GM19099 (cell line): Measurements from ENCODE around the gene TBC1D9B.

Source experiments
- POLR2A ChIP-seq: IDR thresholded peaks from 3 replicates; pipeline ENCODE4 v1.6.1; 2011; ENCODE audit warnings: low read depth; ENCODE audit not compliant: insufficient read length; ENCODE audit errors: extremely low read depth

The TBC1D9B gene

GRCh38 chr5:179880066-179880650 is 27.5 kb downstream of the TBC1D9B start:
- TF ChIP-seq POLR2A: no peak

GRCh38 chr5:179879690-179880010 is 28.0 kb downstream of the TBC1D9B start:
- TF ChIP-seq POLR2A: no peak

- TF ChIP-seq POLR2A: no peak
These were observed 28.6 kb downstream of the TBC1D9B start for GRCh38 chr5:179879003-179879689.

GRCh38 chr5:179878222-179879002 is 29.3 kb downstream of the TBC1D9B start:
- TF ChIP-seq POLR2A: no peak

- TF ChIP-seq POLR2A: no peak
These were observed 31.1 kb downstream of the TBC1D9B start for GRCh38 chr5:179876610-179876952.

- no peak for TF ChIP-seq POLR2A
These were observed 31.7 kb downstream of the TBC1D9B start for GRCh38 chr5:179875741-179876609.

- no peak for TF ChIP-seq POLR2A
These were observed 33.0 kb downstream of the TBC1D9B start for GRCh38 chr5:179874536-179875292.

- TF ChIP-seq POLR2A: no peak
These were observed 33.6 kb downstream of the TBC1D9B start for GRCh38 chr5:179874136-179874535.

GRCh38 chr5:179873588-179874110 is 34.0 kb downstream of the TBC1D9B start:
- no peak for TF ChIP-seq POLR2A

GRCh38 chr5:179872828-179873575 is 34.7 kb downstream of the TBC1D9B start:
- no peak for TF ChIP-seq POLR2A

- no peak for TF ChIP-seq POLR2A
These were observed 35.5 kb downstream of the TBC1D9B start for GRCh38 chr5:179872055-179872827.

- no peak for TF ChIP-seq POLR2A
These were observed 36.7 kb downstream of the TBC1D9B start for GRCh38 chr5:179870952-179871351.

GRCh38 chr5:179870403-179870903 is 37.2 kb downstream of the TBC1D9B start:
- no peak for TF ChIP-seq POLR2A
